Measurements from ENCODE around the gene LIPC. TPM values are rescaled to one million over a fixed set of nuclear protein-coding genes. Genes with fewer than 3 reads are reported as not detected.
A peak's percentile ranks its signal among the peaks of the same experiment; 100 is the strongest.

The LIPC gene
- total and polyA plus RNA-seq, 2 of the 4 experiments (the other 2 are of a cell fraction), result 0.07 TPM; not detected in 1

DNA sequence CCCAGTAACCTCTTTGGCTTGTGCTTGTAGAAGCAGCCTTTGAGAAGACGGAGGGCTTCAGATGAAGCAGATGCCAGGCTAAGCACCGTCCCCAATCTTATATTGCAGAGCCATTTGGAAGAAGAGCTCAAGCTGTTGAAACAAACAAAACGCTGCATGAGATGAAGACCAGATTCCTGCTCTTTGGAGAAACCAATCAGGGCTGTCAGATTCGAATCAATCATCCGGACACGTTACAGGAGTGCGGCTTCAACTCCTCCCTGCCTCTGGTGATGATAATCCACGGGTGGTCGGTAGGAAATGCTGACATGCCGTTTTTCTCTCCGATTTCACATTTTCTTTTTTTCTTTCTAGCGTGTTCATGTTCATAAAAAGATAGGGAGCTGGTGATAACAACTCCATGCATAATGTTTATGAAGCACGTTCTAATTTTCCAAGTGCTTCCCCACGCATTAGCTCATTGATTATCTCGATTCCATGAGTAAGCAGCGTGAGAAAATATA, 106.5 kb downstream of the LIPC start:
- Histone ChIP-seq H3K9me3 (ENCODE audit: control insufficient read depth, insufficient read depth, low read length) (no peaks in the 10 kb centered on the region), H4K20me1 (ENCODE audit: insufficient read depth, low read length) (no peaks in the 10 kb centered on the region), H2AFZ (replicated peaks; ENCODE audit: low read length, poor library complexity) (no peak overlapping the region), H3K27me3 (ENCODE audit: control insufficient read depth, insufficient read depth, low read length) (peaks cover 20% of the 10 kb centered on the region), H3K9me1 (ENCODE audit: insufficient read depth, low read length) (no peaks in the 10 kb centered on the region), H3K4me2 (ENCODE audit: low read depth, low read length) (no peak overlapping the region), H3K18ac (ENCODE audit: low read depth, low read length) (no peak overlapping the region), H3K27ac (ENCODE audit: insufficient read depth, low read length) (no peak overlapping the region), H3K9ac (ENCODE audit: low read depth, low read length) (no peak overlapping the region), H4K5ac (ENCODE audit: low read depth, low read length) (no peak overlapping the region), H4K91ac (ENCODE audit: insufficient read depth, low read depth, low read length) (no peak overlapping the region), H2AK9ac (replicated peaks; ENCODE audit: low read depth, low read length, poor library complexity) (no peak overlapping the region), H3K56ac (ENCODE audit: extremely low read depth, insufficient read depth, low read length) (no peak overlapping the region), H3K79me1 (ENCODE audit: low read depth in 1 of 2, low read length in 2 of 2) (no peaks in the 10 kb centered on the region), H3K14ac (replicated peaks; ENCODE audit: low read depth, low read length) (no peak overlapping the region), H2BK20ac (ENCODE audit: low read depth, low read length) (no peak overlapping the region), H3K23ac (ENCODE audit: low read depth, low read length) (no peak overlapping the region), H2BK120ac (ENCODE audit: low read depth, low read length) (no peak overlapping the region), H3K4me3 (ENCODE audit: insufficient read depth, low read depth, low read length) (no peak overlapping the region), H2BK5ac (ENCODE audit: low read depth, low read length, poor library complexity, severe bottlenecking) (no peak overlapping the region), H2AK5ac (ENCODE audit: low read depth, low read length) (no peak overlapping the region), H2BK15ac (ENCODE audit: low read depth, low read length) (no peak overlapping the region), H3K4ac (ENCODE audit: low read depth, low read length) (no peak overlapping the region), H3K4me1 (ENCODE audit: control insufficient read depth, insufficient read depth, low read length) (no peaks in the 10 kb centered on the region), H3K36me3 (ENCODE audit: control insufficient read depth, insufficient read depth, low read length) (no peaks in the 10 kb centered on the region), H4K8ac (ENCODE audit: low read depth in 2 of 2, low read length in 2 of 2) (no peak overlapping the region)
- dilution Hi-C loops (cut with HindIII; ENCODE audit: low sequenced_read_pairs, unreplicated experiment), result no loop called here
- POLR2A ChIA-PET (ENCODE audit: unreplicated experiment), result no interaction called here
- CTCF ChIA-PET, result interaction anchor here (0.6 kb wide), 1 partner anchor 228 kb away, joined by 3 read pairs; no protein-coding TSS in a partner anchor
- 39% methylated on average over 5 of the region's 16 CpGs; no CpG with 5 or more reads in 1 of the 2 experiments for WGBS, 2 experiments (ENCODE audit: extremely low coverage in 2 of 2, insufficient read length in 1 of 2)
- ATAC-seq (ENCODE audit: low read depth), result no peak
- no peak for DNase-seq
- intact Hi-C loops (cut with micrococcal nuclease), result no loop called here
- TF ChIP-seq MAFK (IDR thresholded peaks at IDR 0.05; ENCODE audit: low read depth, low read length) (peak; percentile 85), POLR2A (IDR thresholded peaks at IDR 0.05; ENCODE audit: low read depth, low read length) (no peak), MXI1 (IDR thresholded peaks at IDR 0.05; ENCODE audit: borderline replicate concordance, low read depth, low read length) (no peak)
- in situ Hi-C loops (cut with MboI; ENCODE audit: low sequenced_read_pairs), result no loop called here
- BruUV-seq (replicated peaks), result no TSS peak

Measured in IMR-90 (cell line).